Left kidney (tissue), 2 donors: ENCODE measurements around the gene RPS6KA2. TPM values are rescaled to one million over a fixed set of nuclear protein-coding genes. Genes with fewer than 3 reads are reported as not detected.

Experiments used
- DNase-seq: peaks from one replicate; pipeline ENCODE4 v3.0.0-alpha.2; 2013
- polyA plus RNA-seq: library from polyadenylated mRNA; unstranded; fragments of 120-200 nt; gene quantifications from one replicate; pipeline ENCODE4 v1.2.1, GENCODE V29; 2013; ENCODE audit not compliant: insufficient read length

The RPS6KA2 gene
- polyA plus RNA-seq, 1 donor: 29.2 TPM

DNA sequence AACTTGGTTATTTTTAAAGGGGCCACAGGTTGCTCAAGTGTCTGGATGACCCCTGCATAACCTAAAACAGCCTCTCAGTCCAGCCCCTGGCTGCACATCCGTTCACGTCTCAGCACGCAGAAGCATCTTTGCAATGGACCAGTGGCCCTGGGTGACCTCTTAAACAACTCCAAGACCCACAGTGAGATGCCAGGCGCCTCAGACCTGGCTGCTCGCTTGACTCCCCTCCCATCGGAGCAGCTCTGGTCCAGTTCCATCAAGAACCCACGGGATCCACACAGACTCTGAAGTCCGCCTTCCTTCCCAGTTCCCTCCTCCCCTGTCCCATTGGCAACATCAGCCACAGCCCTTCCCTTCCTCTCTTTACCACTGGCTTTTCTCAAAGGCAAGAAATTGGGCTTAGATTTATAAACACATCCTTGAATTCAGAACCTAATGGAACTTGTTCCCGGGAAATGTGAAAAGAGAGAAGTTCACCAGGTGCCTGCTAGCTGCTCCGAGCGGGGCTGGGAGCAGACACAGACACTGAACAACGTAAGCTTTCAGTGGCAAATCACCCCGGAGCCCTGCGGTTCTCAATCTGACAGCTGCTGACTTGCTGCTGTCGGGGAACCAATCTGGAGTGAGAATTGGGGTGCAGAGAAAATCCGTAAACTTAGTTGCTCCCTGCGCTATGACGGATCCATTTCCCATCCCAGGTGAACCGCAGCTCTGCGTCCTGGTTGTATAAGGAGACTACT lies 204.7 kb downstream of the RPS6KA2 start:
- no peak for DNase-seq

DNA sequence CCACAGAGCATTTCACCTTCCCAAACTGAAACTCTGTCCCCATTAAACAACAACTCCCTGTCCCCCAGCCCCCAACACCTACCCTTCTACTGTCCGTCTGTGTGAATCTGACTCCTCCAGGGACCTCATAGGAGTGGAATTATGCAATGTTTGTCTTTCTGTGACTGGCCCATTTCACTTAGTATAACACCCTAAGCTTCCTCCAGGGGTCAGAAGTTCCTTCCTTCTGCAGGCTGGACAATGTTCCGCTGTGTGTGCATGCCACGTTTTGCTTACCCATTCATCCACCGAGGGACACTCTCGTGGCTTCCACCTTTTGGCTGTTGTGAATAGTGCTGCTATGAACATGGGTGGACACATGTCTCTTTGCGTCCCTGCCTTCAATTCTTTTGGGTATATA lies 206.7 kb downstream of the RPS6KA2 start:
- DNase-seq: no peak

DNA sequence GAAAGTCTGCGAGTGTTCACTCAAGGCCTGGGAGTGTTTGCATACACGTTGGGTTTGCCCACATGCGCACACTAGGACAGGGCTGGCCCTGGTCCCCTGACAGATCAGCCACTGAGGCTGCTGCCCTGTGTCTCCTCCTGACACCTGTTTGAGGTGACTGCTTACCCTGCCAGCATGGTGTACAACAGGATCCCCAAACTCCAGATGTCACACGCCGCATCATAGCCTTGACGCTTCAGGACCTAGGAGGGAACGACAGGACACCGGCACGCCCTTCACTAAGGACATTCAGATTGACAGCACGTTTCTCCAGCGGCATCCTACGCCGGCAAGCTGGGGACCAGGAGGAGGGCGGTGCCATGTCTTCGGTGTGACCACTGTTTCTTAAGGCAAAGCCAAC lies 207.3 kb downstream of the RPS6KA2 start:
- no peak for DNase-seq

DNA sequence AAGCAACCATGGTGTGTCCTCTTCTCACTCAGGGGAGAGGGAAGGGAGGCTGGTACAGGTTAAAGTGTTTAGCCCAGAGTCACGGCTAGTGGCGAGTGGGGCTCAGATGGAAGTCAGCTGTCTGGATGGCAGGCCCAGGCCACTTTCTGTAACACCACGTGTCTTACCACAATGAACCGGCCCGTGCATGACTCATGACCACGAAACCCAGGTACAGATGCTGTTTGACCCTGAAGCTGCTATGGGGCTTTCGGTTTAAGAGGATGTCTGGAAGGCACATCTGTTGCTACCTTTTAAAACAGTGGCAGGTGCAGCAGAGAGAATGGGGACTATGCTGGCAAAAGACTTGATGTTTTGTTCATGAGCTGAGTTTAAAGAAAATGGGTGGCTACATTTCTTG lies 207.8 kb downstream of the RPS6KA2 start:
- DNase-seq: no peak

DNA sequence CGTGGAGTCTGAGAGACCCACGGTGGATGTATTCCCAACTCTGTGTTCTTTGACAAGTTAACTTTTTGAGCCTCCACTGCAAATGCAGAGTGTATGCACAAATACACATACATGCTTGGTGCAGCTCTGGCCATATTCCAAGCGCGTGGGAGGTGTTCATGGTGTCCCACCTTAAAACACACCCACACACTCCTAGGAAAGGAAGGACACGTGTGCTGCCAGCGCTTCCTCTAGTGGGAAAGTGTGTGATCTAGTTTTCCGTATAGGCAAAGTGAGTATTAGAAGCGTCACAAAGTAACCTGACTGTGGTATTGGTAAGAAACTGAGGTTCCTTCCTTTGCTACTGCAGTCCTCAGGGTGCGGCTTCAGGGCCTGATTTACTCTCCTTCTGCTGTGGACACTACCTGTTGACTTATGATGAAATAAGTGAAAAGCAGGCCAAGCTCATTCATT lies 208.3 kb downstream of the RPS6KA2 start:
- no peak for DNase-seq

DNA sequence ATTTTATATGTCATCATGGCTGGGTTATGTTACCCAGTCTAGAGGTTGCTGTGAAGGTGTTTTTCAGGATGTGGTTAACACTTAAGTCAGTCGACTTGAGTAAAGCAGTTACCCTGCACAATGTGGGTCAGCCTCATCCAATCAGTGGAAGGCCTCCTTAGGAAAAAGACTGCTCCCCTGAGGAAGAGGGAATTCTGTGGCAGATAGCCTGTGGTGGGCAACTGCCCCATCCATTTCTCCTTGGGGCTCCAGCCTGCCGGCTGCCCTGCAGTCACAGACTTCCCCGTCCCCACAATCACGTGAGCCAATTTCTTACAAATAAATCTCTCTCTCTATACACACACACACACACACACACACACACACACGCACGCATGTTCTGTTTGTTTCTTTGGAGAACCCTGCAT lies 209.8 kb downstream of the RPS6KA2 start:
- DNase-seq: no peak

GRCh38 chr6:166415833-166416347 lies 211.2 kb downstream of the RPS6KA2 start:
- no peak for DNase-seq

DNA sequence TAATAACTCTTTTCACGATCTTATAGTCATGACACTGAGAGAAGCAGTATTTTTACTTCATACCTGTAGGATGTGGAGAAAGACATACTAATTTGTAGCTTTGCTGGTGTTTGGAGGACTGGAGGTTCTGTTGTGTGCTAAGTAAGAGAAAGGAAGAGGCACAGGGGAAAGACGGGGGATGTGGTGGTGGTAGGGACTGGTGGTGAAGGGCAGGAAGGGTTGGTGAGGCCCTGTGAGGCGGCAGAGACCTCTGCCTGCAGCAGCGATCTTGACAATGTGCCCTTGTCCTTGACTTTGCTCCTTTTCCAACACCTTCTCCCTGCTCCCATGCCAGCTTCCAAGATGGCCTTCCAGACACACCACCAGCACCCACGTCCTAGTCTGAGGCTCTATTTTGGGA lies 211.7 kb downstream of the RPS6KA2 start:
- no peak for DNase-seq

GRCh38 chr6:166413491-166413951 lies 213.5 kb downstream of the RPS6KA2 start:
- no peak for DNase-seq

DNA sequence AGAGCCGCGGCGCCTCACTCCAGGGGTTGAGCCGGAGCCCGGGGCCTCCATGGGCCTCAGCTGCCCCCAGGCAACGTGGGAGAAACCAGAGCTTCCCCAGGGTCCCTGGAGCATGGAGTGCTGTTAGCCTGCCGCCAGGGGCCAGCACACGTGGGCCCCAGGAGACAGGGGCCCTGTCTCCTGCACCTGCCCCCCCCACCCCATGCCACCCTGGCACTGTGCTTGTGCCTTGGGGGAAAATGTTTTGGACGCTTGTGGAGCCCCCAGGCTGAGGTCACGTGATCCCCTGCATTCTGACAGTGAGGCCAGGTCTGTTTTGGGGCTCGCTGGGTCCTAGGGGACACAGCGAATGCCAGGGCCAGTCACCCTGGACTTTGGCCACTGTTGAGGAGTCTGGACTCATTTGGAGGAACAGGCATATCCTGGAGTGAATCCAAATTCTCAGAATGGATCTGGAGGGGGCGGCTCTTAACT lies 214.1 kb downstream of the RPS6KA2 start:
- DNase-seq: no peak

GRCh38 chr6:166412156-166412910 lies 214.7 kb downstream of the RPS6KA2 start:
- no peak for DNase-seq

DNA sequence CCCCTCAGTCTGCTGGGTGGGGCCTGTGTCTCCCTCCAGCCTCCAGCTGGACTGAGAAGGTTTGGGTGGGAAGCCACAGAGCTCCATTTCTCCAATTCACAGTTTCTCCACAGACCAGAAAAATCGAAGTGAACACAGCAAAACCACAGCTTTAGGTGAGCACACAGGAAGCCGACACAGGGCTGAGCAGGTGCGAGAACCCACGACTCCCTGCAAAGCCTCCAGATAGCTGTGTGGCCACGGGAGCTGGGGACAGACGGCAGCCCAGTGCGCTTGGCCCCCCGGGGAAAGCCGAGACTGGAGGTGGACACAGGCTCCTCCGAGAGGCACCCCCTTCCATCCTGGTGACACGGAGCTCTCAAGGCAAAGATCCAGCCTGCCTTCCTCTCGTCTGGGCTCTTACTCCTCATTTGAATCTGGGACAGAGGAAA lies 215.3 kb downstream of the RPS6KA2 start:
- no peak for DNase-seq

DNA sequence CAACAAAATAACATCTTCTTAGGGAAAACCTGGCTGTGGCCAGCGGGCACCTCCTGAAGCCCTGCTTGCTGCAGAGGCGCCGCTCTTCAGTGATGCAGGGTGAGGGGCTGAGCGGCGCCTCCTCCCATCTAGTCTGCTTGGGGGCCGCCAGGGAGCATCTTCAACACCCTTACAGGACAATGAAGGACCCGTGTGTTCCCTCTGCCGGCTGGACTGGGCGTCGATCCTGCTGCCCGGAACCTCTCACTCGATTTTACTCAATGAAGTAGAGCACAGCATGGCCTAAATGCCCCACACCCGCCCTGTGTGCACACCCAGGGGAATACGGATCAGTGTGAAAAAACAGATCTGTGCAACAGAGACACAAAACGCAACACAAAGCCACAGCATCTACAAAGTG lies 215.8 kb downstream of the RPS6KA2 start:
- no peak for DNase-seq

- DNase-seq: no peak
These were observed 216.6 kb downstream of the RPS6KA2 start for GRCh38 chr6:166410426-166410935.

- DNase-seq: no peak
These were observed 217.9 kb downstream of the RPS6KA2 start for GRCh38 chr6:166408936-166409755.

- no peak for DNase-seq
These were observed 220.9 kb downstream of the RPS6KA2 start for GRCh38 chr6:166406197-166406596.

- DNase-seq: no peak
These were observed 221.7 kb downstream of the RPS6KA2 start for GRCh38 chr6:166405386-166405785.

DNA sequence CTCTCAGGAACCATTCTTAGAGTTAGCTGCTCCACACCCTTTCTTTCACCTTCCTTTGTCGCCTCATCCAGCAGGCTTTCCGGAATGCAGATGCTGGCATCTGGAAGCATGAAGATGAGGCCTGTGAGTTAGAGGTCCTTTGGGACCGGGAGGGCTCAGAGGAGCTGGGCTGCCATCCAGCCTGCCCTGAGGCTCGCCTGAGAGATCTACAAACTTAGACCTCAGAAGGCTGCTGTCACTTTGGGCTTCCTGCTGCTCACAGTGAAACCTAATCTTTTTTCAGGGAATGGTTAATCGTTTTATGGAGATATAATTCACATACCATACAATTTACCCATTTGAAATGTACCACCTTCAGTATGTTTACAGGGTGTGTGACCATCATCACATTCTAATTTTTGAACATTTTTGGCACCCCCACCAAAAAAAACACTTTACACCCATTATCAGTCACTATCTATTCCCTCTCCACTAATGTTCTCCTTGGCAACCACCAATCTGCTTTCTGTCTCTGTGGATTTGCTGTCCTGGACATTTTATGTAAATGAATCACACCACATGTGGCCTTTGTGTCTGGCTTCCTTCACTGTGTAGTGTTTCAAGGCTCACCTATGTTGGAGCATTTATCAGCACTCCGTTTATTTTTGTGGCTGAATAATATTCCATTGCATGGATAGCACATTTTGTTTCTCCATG lies 224.3 kb downstream of the RPS6KA2 start:
- DNase-seq: no peak

DNA sequence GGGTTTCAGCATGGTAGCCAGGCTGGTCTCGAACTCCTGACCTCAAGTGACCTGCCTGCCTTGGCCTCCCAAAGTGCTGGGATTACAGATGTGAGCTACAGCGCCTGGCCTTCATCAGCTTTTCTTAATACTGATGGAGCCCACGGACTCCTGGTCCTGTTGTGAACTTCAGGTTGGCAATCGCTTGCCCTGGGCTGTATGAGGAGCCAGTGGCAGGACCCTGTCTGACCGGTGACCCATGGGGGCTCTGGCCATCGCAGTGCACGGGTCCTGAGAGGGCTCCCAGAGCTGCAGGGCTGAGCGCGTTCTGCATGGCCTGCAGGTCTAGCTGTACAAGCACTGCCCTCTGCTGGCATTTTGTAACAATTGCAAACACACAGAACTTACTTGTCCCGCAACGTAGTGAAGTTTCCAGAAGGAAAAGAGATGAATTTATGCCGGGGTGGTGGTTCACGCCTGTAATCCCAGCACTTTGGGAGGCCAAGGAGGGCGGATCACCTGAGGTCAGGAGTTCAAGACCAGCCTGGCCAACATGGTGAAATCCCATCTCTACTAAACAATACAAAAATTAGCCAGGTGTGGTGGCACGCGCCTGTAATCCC lies 226.3 kb downstream of the RPS6KA2 start:
- DNase-seq: peak; percentile 68

GRCh38 chr6:166400181-166400580 lies 226.9 kb downstream of the RPS6KA2 start:
- DNase-seq: no peak

DNA sequence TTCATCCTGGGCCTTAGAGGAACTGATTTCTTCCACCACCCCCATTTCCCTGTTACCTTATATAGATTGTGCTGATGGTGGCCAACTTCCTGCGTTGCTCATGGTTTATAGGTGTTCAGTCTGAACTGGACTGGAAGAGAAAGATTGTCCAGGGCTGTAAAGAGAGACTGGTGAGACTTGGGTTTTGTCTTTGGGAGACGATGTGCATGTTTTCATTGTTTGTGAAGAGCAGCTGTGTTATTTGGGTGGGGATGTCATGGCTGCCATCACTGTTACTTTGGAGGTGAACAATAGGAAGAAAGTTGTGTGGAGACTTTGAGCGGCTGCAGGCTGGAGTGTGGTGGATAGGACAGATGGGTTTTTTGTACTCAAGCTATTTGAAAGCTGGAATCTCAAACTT lies 228.7 kb downstream of the RPS6KA2 start:
- no peak for DNase-seq
